BJ (cell line): Measurements from ENCODE around the gene ZNF689. TPM values are rescaled to one million over a fixed set of nuclear protein-coding genes. Genes with fewer than 3 reads are reported as not detected.

Experiments used
- CTCF ChIA-PET: fragments of 350-600 bp; formaldehyde crosslinking; extraction: SDS; loops from one replicate; lab custom pipeline; 2021; ENCODE audit warnings: antibody characterized with exemption, inconsistent platforms; lab: Yijun Ruan, JAX
- POLR2A ChIA-PET: fragments of 300-600 bp; sonication (Branson Sonifier 250); formaldehyde crosslinking; extraction: SDS; loops from one replicate; lab custom pipeline; 2021; ENCODE audit warnings: antibody characterized with exemption; lab: Charles Lee
- DNase-seq: peaks from one replicate; pipeline ENCODE4 v3.0.0-alpha.2; 2011; ENCODE audit warnings: low read depth
- H3K27me3 ChIP-seq: 2 replicates; pipeline ENCODE4 v1.6.0; 2011; ENCODE audit warnings: low read length; ENCODE audit not compliant: control insufficient read depth, insufficient read depth
- H3K36me3 ChIP-seq: 2 replicates; pipeline ENCODE4 v1.5.1; 2011; ENCODE audit warnings: low read length; ENCODE audit not compliant: control insufficient read depth, insufficient read depth
- H3K4me3 ChIP-seq: 2 replicates; pipeline ENCODE4 v1.5.1; 2011; ENCODE audit warnings: low read depth, mild to moderate bottlenecking, control low read depth, low read length
- polyA plus RNA-seq: library from polyadenylated mRNA; depleted of rRNA; stranded (reverse); fragments of >200 nt; gene quantifications from 2 replicates; pipeline ENCODE4 v1.2.3, GENCODE V29; 2011; rRNA removed
- small RNA-seq: library from RNA; depleted of rRNA; stranded (forward); fragments of <200 nt; gene quantifications from one replicate; pipeline ENCODE3, GENCODE V24; 2012; ENCODE audit warnings: low replicate concordance, low read depth; ENCODE audit not compliant: insufficient read length
- TF ChIP-seq, protein P1 (sequence below): IDR thresholded peaks from 2 replicates; pipeline ENCODE4 v1.5.1; 2011; ENCODE audit warnings: low read depth, mild to moderate bottlenecking, control low read depth, inconsistent platforms, low read length, moderate library complexity; ENCODE audit not compliant: insufficient read depth

ZNF689 gene
- polyA plus RNA-seq, 1 experiment, result 4.1 TPM

GRCh38 chr16:30554557-30555314, 55.5 kb downstream of the ZNF689 start:
- peaks cover 15% of the 10 kb centered on the region for H3K36me3 ChIP-seq
- CTCF ChIA-PET, result no interaction called here
- TF ChIP-seq, protein P1, sequence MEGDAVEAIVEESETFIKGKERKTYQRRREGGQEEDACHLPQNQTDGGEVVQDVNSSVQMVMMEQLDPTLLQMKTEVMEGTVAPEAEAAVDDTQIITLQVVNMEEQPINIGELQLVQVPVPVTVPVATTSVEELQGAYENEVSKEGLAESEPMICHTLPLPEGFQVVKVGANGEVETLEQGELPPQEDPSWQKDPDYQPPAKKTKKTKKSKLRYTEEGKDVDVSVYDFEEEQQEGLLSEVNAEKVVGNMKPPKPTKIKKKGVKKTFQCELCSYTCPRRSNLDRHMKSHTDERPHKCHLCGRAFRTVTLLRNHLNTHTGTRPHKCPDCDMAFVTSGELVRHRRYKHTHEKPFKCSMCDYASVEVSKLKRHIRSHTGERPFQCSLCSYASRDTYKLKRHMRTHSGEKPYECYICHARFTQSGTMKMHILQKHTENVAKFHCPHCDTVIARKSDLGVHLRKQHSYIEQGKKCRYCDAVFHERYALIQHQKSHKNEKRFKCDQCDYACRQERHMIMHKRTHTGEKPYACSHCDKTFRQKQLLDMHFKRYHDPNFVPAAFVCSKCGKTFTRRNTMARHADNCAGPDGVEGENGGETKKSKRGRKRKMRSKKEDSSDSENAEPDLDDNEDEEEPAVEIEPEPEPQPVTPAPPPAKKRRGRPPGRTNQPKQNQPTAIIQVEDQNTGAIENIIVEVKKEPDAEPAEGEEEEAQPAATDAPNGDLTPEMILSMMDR, result no peak
- no peak overlapping the region for H3K4me3 ChIP-seq
- POLR2A ChIA-PET, result no interaction called here
- no peak for DNase-seq
- no peaks in the 10 kb centered on the region for H3K27me3 ChIP-seq

GRCh38 chr16:30553393-30553899, 56.7 kb downstream of the ZNF689 start:
- POLR2A ChIA-PET, result no interaction called here
- CTCF ChIA-PET, result no interaction called here
- no peaks in the 10 kb centered on the region for H3K27me3 ChIP-seq
- TF ChIP-seq, protein P1, result no peak
- no peak for DNase-seq
- H3K36me3 ChIP-seq, result peaks cover 15% of the 10 kb centered on the region
- no peak overlapping the region for H3K4me3 ChIP-seq

- Histone ChIP-seq H3K36me3 (peaks cover 15% of the 10 kb centered on the region), H3K4me3 (no peak overlapping the region), H3K27me3 (no peaks in the 10 kb centered on the region)
- CTCF ChIA-PET, result no interaction called here
- no peak for DNase-seq
- POLR2A ChIA-PET, result no interaction called here
- TF ChIP-seq, protein P1, result no peak
Observed at GRCh38 chr16:30552956-30553355, 57.2 kb downstream of the ZNF689 start.

Small RNA genes lying within 50 kb of the gene (small RNA-seq; reads per million reads assigned to genes)
- gene AC093249.1 (not detected), gene AC093249.4 (not detected)

Other genes with a start within 250 kb of the ZNF689 start
- 11.3 and 16.5 TPM in 2 replicates for gene TBC1D10B, start 239.9 kb downstream of the ZNF689 start, polyA plus RNA-seq
- gene MYL11, start 235.6 kb downstream of the ZNF689 start, polyA plus RNA-seq, result 0.59 and 0.69 TPM in 2 replicates
- 0.17 and 0.22 TPM in 2 replicates for gene SEPTIN1, start 227.8 kb downstream of the ZNF689 start, polyA plus RNA-seq
- gene ZNF48, start 215.0 kb downstream of the ZNF689 start, polyA plus RNA-seq, result 2.8 and 4.6 TPM in 2 replicates
- gene ZNF771, start 202.8 kb downstream of the ZNF689 start, polyA plus RNA-seq, result 6.8 and 7.9 TPM in 2 replicates
- 27.5 and 33.9 TPM in 2 replicates for gene DCTPP1, start 180.4 kb downstream of the ZNF689 start, polyA plus RNA-seq
- gene SEPHS2, start 164.5 kb downstream of the ZNF689 start, polyA plus RNA-seq, result 44.4 and 50.3 TPM in 2 replicates
- 0.06 TPM in 2 replicates for gene ITGAL, start 137.6 kb downstream of the ZNF689 start, polyA plus RNA-seq
- gene ZNF768, start 83.8 kb downstream of the ZNF689 start, polyA plus RNA-seq, result 14.0 and 17.2 TPM in 2 replicates
- gene ZNF747, start 75.5 kb downstream of the ZNF689 start, polyA plus RNA-seq, result 5.5 and 6.4 TPM in 2 replicates
- gene ZNF764, start 52.0 kb downstream of the ZNF689 start, polyA plus RNA-seq, result 2.3 and 2.6 TPM in 2 replicates
- gene ZNF688, start 38.7 kb downstream of the ZNF689 start, polyA plus RNA-seq, result 6.3 and 8.8 TPM in 2 replicates
- 6.6 TPM in 2 replicates for gene ZNF785, start 24.7 kb downstream of the ZNF689 start, polyA plus RNA-seq
- gene PRR14, start 40.6 kb upstream of the ZNF689 start, polyA plus RNA-seq, result 5.2 TPM in 2 replicates
- 7.8 and 9.4 TPM in 2 replicates for gene FBRS, start 48.0 kb upstream of the ZNF689 start, polyA plus RNA-seq
- gene SRCAP, start 88.8 kb upstream of the ZNF689 start, polyA plus RNA-seq, result 3.2 and 4.4 TPM in 2 replicates
- 24.9 and 32.4 TPM in 2 replicates for gene PHKG2, start 138.0 kb upstream of the ZNF689 start, polyA plus RNA-seq
- 4.7 and 5.0 TPM in 2 replicates for gene CFAP119, start 151.7 kb upstream of the ZNF689 start, polyA plus RNA-seq
- gene RNF40, start 151.9 kb upstream of the ZNF689 start, polyA plus RNA-seq, result 64.7 and 82.4 TPM in 2 replicates
- 4.6 and 6.0 TPM in 2 replicates for gene ZNF629, start 176.8 kb upstream of the ZNF689 start, polyA plus RNA-seq